IMR-90 (cell line): ENCODE measurements around the gene PDXK. TPM values are rescaled to one million over a fixed set of nuclear protein-coding genes. Genes with fewer than 3 reads are reported as not detected.

Source experiments
- ATAC-seq: fragments of 200-7000 bp; cut with Tn5 transposase; 2 replicates; pipeline ENCODE4 v1.9.1; 2020; ENCODE audit warnings: low read depth, mild to moderate bottlenecking, moderate library complexity
- BruUV-seq: library from RNA; stranded (reverse); fragments of 400-500 nt; replicated peaks from 2 replicates; lab custom pipeline; 2021; lab: Mats Ljungman, UMichigan
- CTCF ChIA-PET: fragments of 300-600 bp; formaldehyde crosslinking; extraction: SDS; loops from one replicate; lab custom pipeline; 2021; ENCODE audit warnings: antibody characterized with exemption; lab: Yijun Ruan, JAX
- POLR2A ChIA-PET: fragments of 300-600 bp; sonication (Branson Sonifier 250); formaldehyde crosslinking; loops from one replicate; lab custom pipeline; 2022; ENCODE audit warnings: antibody characterized with exemption; ENCODE audit not compliant: unreplicated experiment; lab: Charles Lee
- DNase-seq: peaks from one replicate; pipeline ENCODE4 v3.0.0; 2013
- H2AFZ ChIP-seq: replicated peaks from 2 replicates; pipeline ENCODE3; 2013; ENCODE audit warnings: low read length, mild to moderate bottlenecking; ENCODE audit not compliant: poor library complexity
- H2AK5ac ChIP-seq: 2 replicates; pipeline ENCODE4 v1.6.1; 2013; ENCODE audit warnings: low read depth, low read length, inconsistent platforms
- H2AK9ac ChIP-seq: replicated peaks from 2 replicates; pipeline ENCODE3; 2013; ENCODE audit warnings: mild to moderate bottlenecking, low read depth, low read length, moderate library complexity; ENCODE audit not compliant: poor library complexity
- H2BK120ac ChIP-seq: 2 replicates; pipeline ENCODE4 v1.6.1; 2013; ENCODE audit warnings: low read depth, low read length, inconsistent platforms
- H2BK15ac ChIP-seq: 3 replicates; pipeline ENCODE4 v1.6.1; 2013; ENCODE audit warnings: low read depth, low read length, inconsistent platforms
- H2BK20ac ChIP-seq: 2 replicates; pipeline ENCODE4 v1.6.1; 2013; ENCODE audit warnings: low read depth, mild to moderate bottlenecking, inconsistent platforms, low read length, moderate library complexity
- H2BK5ac ChIP-seq: 2 replicates; pipeline ENCODE4 v1.6.1; 2013; ENCODE audit warnings: mild to moderate bottlenecking, low read depth, low read length, inconsistent platforms; ENCODE audit not compliant: poor library complexity, severe bottlenecking
- H3K14ac ChIP-seq: replicated peaks from 2 replicates; pipeline ENCODE4 v1.6.1; 2013; ENCODE audit warnings: low read depth, low read length, inconsistent platforms
- H3K18ac ChIP-seq: 2 replicates; pipeline ENCODE4 v1.6.1; 2013; ENCODE audit warnings: low read depth, low read length, control low read depth
- H3K23ac ChIP-seq: 2 replicates; pipeline ENCODE4 v1.6.1; 2013; ENCODE audit warnings: low read depth, low read length, inconsistent platforms
- H3K27ac ChIP-seq: 2 replicates; pipeline ENCODE4 v1.5.1; 2013; ENCODE audit warnings: mild to moderate bottlenecking, control low read depth, low read length; ENCODE audit not compliant: insufficient read depth
- H3K27me3 ChIP-seq: 2 replicates; pipeline ENCODE4 v1.6.1; 2013; ENCODE audit warnings: low read length; ENCODE audit not compliant: control insufficient read depth, insufficient read depth
- H3K36me3 ChIP-seq: 2 replicates; pipeline ENCODE4 v1.6.1; 2013; ENCODE audit warnings: low read length, mixed read lengths; ENCODE audit not compliant: control insufficient read depth, insufficient read depth
- H3K4ac ChIP-seq: 2 replicates; pipeline ENCODE4 v1.6.1; 2013; ENCODE audit warnings: low read depth, low read length, inconsistent platforms
- H3K4me1 ChIP-seq: 2 replicates; pipeline ENCODE4 v1.6.1; 2013; ENCODE audit warnings: low read length, mixed read lengths; ENCODE audit not compliant: control insufficient read depth, insufficient read depth
- H3K4me2 ChIP-seq: 2 replicates; pipeline ENCODE4 v1.6.1; 2013; ENCODE audit warnings: low read depth, mild to moderate bottlenecking, control low read depth, low read length, moderate library complexity
- H3K4me3 ChIP-seq: 2 replicates; pipeline ENCODE4 v1.5.1; 2013; ENCODE audit warnings: low read depth, mild to moderate bottlenecking, control low read depth, low read length, moderate library complexity; ENCODE audit not compliant: insufficient read depth
- H3K56ac ChIP-seq: 2 replicates; pipeline ENCODE4 v1.6.1; 2013; ENCODE audit warnings: low read length, inconsistent platforms; ENCODE audit not compliant: insufficient read depth; ENCODE audit errors: extremely low read depth
- H3K79me1 ChIP-seq, 2 experiments: 2 replicates each; pipeline ENCODE4 v1.6.1; 2013; ENCODE audit warnings: low read length in 2 of 2, inconsistent platforms in 1 of 2, low read depth in 1 of 2
- H3K9ac ChIP-seq: 2 replicates; pipeline ENCODE4 v1.6.1; 2013; ENCODE audit warnings: low read depth, low read length, control low read depth
- H3K9me1 ChIP-seq: 2 replicates; pipeline ENCODE4 v1.6.1; 2013; ENCODE audit warnings: low read length, inconsistent platforms; ENCODE audit not compliant: insufficient read depth
- H3K9me3 ChIP-seq: 2 replicates; pipeline ENCODE4 v1.6.1; 2013; ENCODE audit warnings: low read length; ENCODE audit not compliant: control insufficient read depth, insufficient read depth
- H4K20me1 ChIP-seq: 2 replicates; pipeline ENCODE4 v1.6.1; 2013; ENCODE audit warnings: low read length, inconsistent platforms; ENCODE audit not compliant: insufficient read depth
- H4K5ac ChIP-seq: 2 replicates; pipeline ENCODE4 v1.6.1; 2013; ENCODE audit warnings: mild to moderate bottlenecking, low read depth, low read length, control low read depth
- H4K8ac ChIP-seq, 2 experiments: 2 replicates each; pipeline ENCODE4 v1.6.1; 2013; ENCODE audit warnings: low read depth in 2 of 2, low read length in 2 of 2, control low read depth in 1 of 2, inconsistent platforms in 1 of 2
- H4K91ac ChIP-seq: 2 replicates; pipeline ENCODE4 v1.6.1; 2013; ENCODE audit warnings: low read depth, low read length, inconsistent platforms; ENCODE audit not compliant: insufficient read depth
- BHLHE40 ChIP-seq: fragments of 150-350 bp; IDR thresholded peaks from 2 replicates; pipeline ENCODE4 v1.6.1; 2016; ENCODE audit warnings: mild to moderate bottlenecking, low read depth, low read length
- FOS ChIP-seq: fragments of 150-350 bp; IDR thresholded peaks from 2 replicates; pipeline ENCODE4 v1.6.1; 2016; ENCODE audit warnings: low read depth, low read length
- MAFK ChIP-seq: IDR thresholded peaks from 2 replicates; pipeline ENCODE4 v1.6.1; 2012; ENCODE audit warnings: low read depth, low read length, improper control_type of control experiment
- MAZ ChIP-seq: IDR thresholded peaks from 2 replicates; pipeline ENCODE4 v1.6.1; 2012; ENCODE audit warnings: low read depth, mild to moderate bottlenecking, low read length, improper control_type of control experiment, moderate library complexity, borderline replicate concordance
- MXI1 ChIP-seq: IDR thresholded peaks from 2 replicates; pipeline ENCODE4 v1.6.1; 2012; ENCODE audit warnings: low read depth, mild to moderate bottlenecking, low read length, moderate library complexity, borderline replicate concordance
- POLR2A ChIP-seq: IDR thresholded peaks from 2 replicates; pipeline ENCODE4 v1.6.1; 2012; ENCODE audit warnings: mild to moderate bottlenecking, low read depth, low read length
- SMC3 ChIP-seq: fragments of 150-350 bp; IDR thresholded peaks from 2 replicates; pipeline ENCODE4 v1.6.1; 2016; ENCODE audit warnings: low read depth, mild to moderate bottlenecking, antibody characterized with exemption, low read length, moderate library complexity
- WGBS, 2 experiments: methylation state at CpG; one replicate each; pipeline versions ENCODE4 v1.1.5 to v1.1.7; 2013; ENCODE audit warnings: missing lambda C conversion rate in 2 of 2; ENCODE audit not compliant: insufficient read length in 1 of 2; ENCODE audit errors: extremely low coverage in 2 of 2; 5-methylcytosine and 5-hydroxymethylcytosine counted together
- dilution Hi-C: fragments of 300-500 bp; cut with HindIII; formaldehyde crosslinking; loops from one replicate; pipeline ENCODE4 v1.14.3; 2018; ENCODE audit warnings: low sequenced_read_pairs; ENCODE audit not compliant: unreplicated experiment
- in situ Hi-C: fragments of 300-500 bp; cut with MboI; formaldehyde crosslinking; loops from 3 replicates; pipeline ENCODE4 v1.14.3; 2019; ENCODE audit warnings: low sequenced_read_pairs, inconsistent platforms, mixed read lengths
- intact Hi-C: fragments of 100-400 bp; cut with micrococcal nuclease; formaldehyde crosslinking; loops from 2 replicates; pipeline ENCODE4 v1.10.0; 2022
- polyA plus RNA-seq, 3 experiments: library from polyadenylated mRNA; depleted of rRNA; stranded (reverse); fragments of >200 nt; gene quantifications; 2 replicates each; pipeline ENCODE4 v1.2.3, GENCODE V29; 2012; ENCODE audit warnings: low replicate concordance in 1 of 3
- total RNA-seq: library from RNA; depleted of rRNA; stranded (reverse); fragments of >200 nt; gene quantifications from 2 replicates; pipeline ENCODE4 v1.2.3, GENCODE V29; 2012
- TF ChIP-seq, protein P1 (sequence below): fragments of 150-350 bp; IDR thresholded peaks from 2 replicates; pipeline ENCODE4 v1.6.1; 2017; ENCODE audit warnings: mild to moderate bottlenecking, antibody characterized with exemption, low read length, low read depth

PDXK gene
- total and polyA plus RNA-seq, 2 of the 4 experiments (the other 2 are of a cell fraction) = 155 to 312 TPM

DNA sequence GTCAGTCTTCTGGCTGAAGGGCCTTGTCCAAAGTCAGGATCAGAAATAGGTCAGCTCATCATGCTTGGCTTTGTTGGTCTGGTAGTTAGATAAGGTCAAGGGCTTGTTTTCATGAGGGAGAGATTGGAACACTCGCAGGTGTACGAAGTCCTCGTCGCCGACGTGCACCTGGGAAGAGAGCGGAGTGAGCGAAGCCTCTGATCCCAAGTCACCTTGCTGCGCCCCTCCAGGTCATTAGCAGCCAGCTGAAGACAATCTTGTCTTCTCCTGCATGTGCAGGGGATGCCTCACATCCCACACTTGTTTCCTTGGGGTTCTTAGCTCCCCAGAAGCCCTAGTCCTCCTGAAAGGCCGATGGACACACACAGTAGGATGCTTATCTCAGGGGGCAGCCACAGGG, 55.2 kb downstream of the PDXK start:
- Histone ChIP-seq H2AFZ (no peak overlapping the region), H3K18ac (no peak overlapping the region), H4K8ac (no peak overlapping the region), H3K4me1 (peaks cover 3% of the 10 kb centered on the region), H4K91ac (no peak overlapping the region), H2BK5ac (no peak overlapping the region), H3K4me2 (no peak overlapping the region), H4K5ac (no peak overlapping the region), H4K20me1 (peaks cover 15% of the 10 kb centered on the region; the same call in 1 of the 2 replicates), H3K9me1 (peaks cover 7% of the 10 kb centered on the region; the same call in 1 of the 2 replicates), H3K27me3 (no peaks in the 10 kb centered on the region), H3K4me3 (no peak overlapping the region), H3K36me3 (peaks cover 16% of the 10 kb centered on the region), H2AK5ac (no peak overlapping the region), H3K14ac (no peak overlapping the region), H2BK15ac (no peak overlapping the region), H2BK120ac (no peak overlapping the region), H3K79me1 (peaks cover 0 to 27% of the 10 kb centered on the region in 2 experiments; a peak in 3 of 4 replicates), H3K4ac (no peak overlapping the region), H2BK20ac (no peak overlapping the region), H3K27ac (no peak overlapping the region), H3K23ac (no peak overlapping the region), H2AK9ac (no peak overlapping the region), H3K56ac (no peak overlapping the region), H3K9me3 (no peaks in the 10 kb centered on the region), H3K9ac (no peak overlapping the region)
- dilution Hi-C loops (no loop called here), in situ Hi-C loops (no loop called here), intact Hi-C loops (no loop called here)
- CTCF ChIA-PET = no interaction called here
- BruUV-seq = no TSS peak
- ATAC-seq = no peak
- DNase-seq = no peak
- POLR2A ChIA-PET = no interaction called here
- 93% methylated on average over 6 of the region's 10 CpGs; no CpG with 5 or more reads in 1 of the 2 experiments for WGBS, 2 experiments
- TF ChIP-seq MXI1 = no peak
- no peak for TF ChIP-seq BHLHE40
- TF ChIP-seq FOS = no peak
- TF ChIP-seq MAFK = no peak
- no peak for TF ChIP-seq POLR2A
- no peak for TF ChIP-seq MAZ
- no peak for TF ChIP-seq SMC3
- TF ChIP-seq, protein P1, sequence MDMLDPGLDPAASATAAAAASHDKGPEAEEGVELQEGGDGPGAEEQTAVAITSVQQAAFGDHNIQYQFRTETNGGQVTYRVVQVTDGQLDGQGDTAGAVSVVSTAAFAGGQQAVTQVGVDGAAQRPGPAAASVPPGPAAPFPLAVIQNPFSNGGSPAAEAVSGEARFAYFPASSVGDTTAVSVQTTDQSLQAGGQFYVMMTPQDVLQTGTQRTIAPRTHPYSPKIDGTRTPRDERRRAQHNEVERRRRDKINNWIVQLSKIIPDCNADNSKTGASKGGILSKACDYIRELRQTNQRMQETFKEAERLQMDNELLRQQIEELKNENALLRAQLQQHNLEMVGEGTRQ = no peak
